ENCODE measurements around the gene PTPN1.
"Not testable (repeated sequence)": the region's sequence is repeated elsewhere in the genome, so short reads cannot be mapped to it uniquely, and the experiment has no call there.

PTPN1 gene

GRCh38 chr20:50560867-50561266, 50.7 kb downstream of the PTPN1 start:
- no peak for DNase-seq

- DNase-seq = no peak
These were observed 51.3 kb downstream of the PTPN1 start for GRCh38 chr20:50561379-50562078.

GRCh38 chr20:50562262-50562701, 52.1 kb downstream of the PTPN1 start:
- DNase-seq = no peak

- DNase-seq = no peak
These were observed 53.2 kb downstream of the PTPN1 start for GRCh38 chr20:50563133-50563944.

- no peak for DNase-seq
These were observed 55.2 kb downstream of the PTPN1 start for GRCh38 chr20:50565383-50565782.

- DNase-seq = no peak
These were observed 55.7 kb downstream of the PTPN1 start for GRCh38 chr20:50565871-50566270.

- no peak for DNase-seq
These were observed 57.8 kb downstream of the PTPN1 start for GRCh38 chr20:50567860-50568548.

- DNase-seq = no peak
These were observed 58.4 kb downstream of the PTPN1 start for GRCh38 chr20:50568549-50568942.

GRCh38 chr20:50569487-50569863, 59.3 kb downstream of the PTPN1 start:
- not testable (repeated sequence) for DNase-seq

GRCh38 chr20:50569864-50570836, 60.0 kb downstream of the PTPN1 start:
- DNase-seq = no peak

GRCh38 chr20:50571466-50571865, 61.3 kb downstream of the PTPN1 start:
- no peak for DNase-seq

GRCh38 chr20:50572938-50573777, 63.0 kb downstream of the PTPN1 start:
- peak; percentile 53 for DNase-seq

- DNase-seq = no peak
These were observed 63.9 kb downstream of the PTPN1 start for GRCh38 chr20:50574108-50574507.

GRCh38 chr20:50574586-50574985, 64.4 kb downstream of the PTPN1 start:
- DNase-seq = no peak

GRCh38 chr20:50575865-50576720, 65.9 kb downstream of the PTPN1 start:
- DNase-seq = no peak

GRCh38 chr20:50577175-50578018, 67.2 kb downstream of the PTPN1 start:
- no peak for DNase-seq

GRCh38 chr20:50578061-50578777, 68.0 kb downstream of the PTPN1 start:
- no peak for DNase-seq

- no peak for DNase-seq
These were observed 68.6 kb downstream of the PTPN1 start for GRCh38 chr20:50578778-50579165.

GRCh38 chr20:50579511-50579910, 69.3 kb downstream of the PTPN1 start:
- no peak for DNase-seq
